Skeletal muscle cell (primary cell): ENCODE measurements around the gene GRIP1.

Experiments
- DNase-seq: peaks from one replicate; pipeline ENCODE4 v3.0.0-alpha.2; 2010; ENCODE audit warnings: low read depth
- H3K4me3 ChIP-seq: 2 replicates; pipeline ENCODE4 v1.5.1; 2011; ENCODE audit warnings: low read depth, mild to moderate bottlenecking, control low read depth, low read length, moderate library complexity

The GRIP1 gene

GRCh38 chr12:66497008-66497897, 181.6 kb downstream of the GRIP1 start:
- no peak overlapping the region for H3K4me3 ChIP-seq
- no peak for DNase-seq

- H3K4me3 ChIP-seq = no peak overlapping the region
- DNase-seq = no peak
Observed at GRCh38 chr12:66496595-66496994, 182.3 kb downstream of the GRIP1 start.

- no peak for DNase-seq
- no peak overlapping the region for H3K4me3 ChIP-seq
Observed at GRCh38 chr12:66495709-66496108, 183.2 kb downstream of the GRIP1 start.

GRCh38 chr12:66493819-66494218, 185.1 kb downstream of the GRIP1 start:
- no peak for DNase-seq
- H3K4me3 ChIP-seq = no peak overlapping the region

- no peak overlapping the region for H3K4me3 ChIP-seq
- no peak for DNase-seq
Observed at GRCh38 chr12:66491853-66492252, 187.0 kb downstream of the GRIP1 start.

- no peak overlapping the region for H3K4me3 ChIP-seq
- no peak for DNase-seq
Observed at GRCh38 chr12:66482351-66483203, 196.3 kb downstream of the GRIP1 start.

- DNase-seq = no peak
- H3K4me3 ChIP-seq = no peak overlapping the region
Observed at GRCh38 chr12:66467932-66468331, 210.9 kb downstream of the GRIP1 start.

GRCh38 chr12:66461331-66461730, 217.5 kb downstream of the GRIP1 start:
- no peak for DNase-seq
- H3K4me3 ChIP-seq = no peak overlapping the region

GRCh38 chr12:66459944-66460482, 218.9 kb downstream of the GRIP1 start:
- H3K4me3 ChIP-seq = no peak overlapping the region
- no peak for DNase-seq

GRCh38 chr12:66456612-66457011, 222.3 kb downstream of the GRIP1 start:
- DNase-seq = no peak
- no peak overlapping the region for H3K4me3 ChIP-seq

GRCh38 chr12:66453844-66454243, 225.0 kb downstream of the GRIP1 start:
- no peak for DNase-seq
- H3K4me3 ChIP-seq = no peak overlapping the region

GRCh38 chr12:66453120-66453519, 225.8 kb downstream of the GRIP1 start:
- DNase-seq = no peak
- no peak overlapping the region for H3K4me3 ChIP-seq

GRCh38 chr12:66449531-66449930, 229.3 kb downstream of the GRIP1 start:
- no peak overlapping the region for H3K4me3 ChIP-seq
- no peak for DNase-seq

GRCh38 chr12:66447643-66448042, 231.2 kb downstream of the GRIP1 start:
- no peak for DNase-seq
- no peak overlapping the region for H3K4me3 ChIP-seq

- no peak for DNase-seq
- no peak overlapping the region for H3K4me3 ChIP-seq
Observed at GRCh38 chr12:66446276-66446675, 232.6 kb downstream of the GRIP1 start.

GRCh38 chr12:66441905-66442559, 236.8 kb downstream of the GRIP1 start:
- H3K4me3 ChIP-seq = no peak overlapping the region
- DNase-seq = no peak

- peak; percentile 17 for DNase-seq
- H3K4me3 ChIP-seq = no peak overlapping the region
Observed at GRCh38 chr12:66438601-66439000, 240.3 kb downstream of the GRIP1 start.

- H3K4me3 ChIP-seq = no peak overlapping the region
- DNase-seq = no peak
Observed at GRCh38 chr12:66430106-66430505, 248.8 kb downstream of the GRIP1 start.

GRCh38 chr12:66428870-66429269, 250.0 kb downstream of the GRIP1 start:
- no peak for DNase-seq
- no peak overlapping the region for H3K4me3 ChIP-seq

- DNase-seq = no peak
- H3K4me3 ChIP-seq = no peak overlapping the region
Observed at GRCh38 chr12:66428261-66428660, 250.6 kb downstream of the GRIP1 start.
